SU-DHL-6 (cell line): Measurements from ENCODE around the gene ALS2CL.

ENCODE experiments used
- CTCF ChIP-seq: fragments of 200-600 bp; sonication (generic); IDR thresholded peaks from one replicate; pipeline ENCODE4 v1.5.1; 2017; ENCODE audit warnings: antibody characterized with exemption, mild to moderate bottlenecking, low read length, moderate library complexity; ENCODE audit not compliant: insufficient read depth, poor library complexity, severe bottlenecking
- EZH2phosphoT487 ChIP-seq: fragments of 200-600 bp; sonication (generic), shearing (Covaris generic); conservative IDR thresholded peaks from 2 replicates; pipeline ENCODE4 v1.6.1; 2018; ENCODE audit warnings: mild to moderate bottlenecking, antibody characterized with exemption, low read length, moderate library complexity, mixed read lengths

GRCh38 chr3:46675843-46676567, 17.5 kb downstream of the ALS2CL start:
- TF ChIP-seq CTCF, result no peak
- TF ChIP-seq EZH2phosphoT487, result no peak
